22Rv1 (cell line): ENCODE data around the gene OOSP4B.

Experiments used
- ZFX ChIP-seq: fragments of 450-650 bp; IDR thresholded peaks from 2 replicates; pipeline ENCODE4 v1.6.1; 2017; ENCODE audit warnings: antibody characterized with exemption, borderline replicate concordance
- TF ChIP-seq, protein P1 (sequence below): fragments of 450-650 bp; IDR thresholded peaks from 2 replicates; pipeline ENCODE4 v1.5.1; 2017; ENCODE audit warnings: mild to moderate bottlenecking

- TF ChIP-seq, protein P1, sequence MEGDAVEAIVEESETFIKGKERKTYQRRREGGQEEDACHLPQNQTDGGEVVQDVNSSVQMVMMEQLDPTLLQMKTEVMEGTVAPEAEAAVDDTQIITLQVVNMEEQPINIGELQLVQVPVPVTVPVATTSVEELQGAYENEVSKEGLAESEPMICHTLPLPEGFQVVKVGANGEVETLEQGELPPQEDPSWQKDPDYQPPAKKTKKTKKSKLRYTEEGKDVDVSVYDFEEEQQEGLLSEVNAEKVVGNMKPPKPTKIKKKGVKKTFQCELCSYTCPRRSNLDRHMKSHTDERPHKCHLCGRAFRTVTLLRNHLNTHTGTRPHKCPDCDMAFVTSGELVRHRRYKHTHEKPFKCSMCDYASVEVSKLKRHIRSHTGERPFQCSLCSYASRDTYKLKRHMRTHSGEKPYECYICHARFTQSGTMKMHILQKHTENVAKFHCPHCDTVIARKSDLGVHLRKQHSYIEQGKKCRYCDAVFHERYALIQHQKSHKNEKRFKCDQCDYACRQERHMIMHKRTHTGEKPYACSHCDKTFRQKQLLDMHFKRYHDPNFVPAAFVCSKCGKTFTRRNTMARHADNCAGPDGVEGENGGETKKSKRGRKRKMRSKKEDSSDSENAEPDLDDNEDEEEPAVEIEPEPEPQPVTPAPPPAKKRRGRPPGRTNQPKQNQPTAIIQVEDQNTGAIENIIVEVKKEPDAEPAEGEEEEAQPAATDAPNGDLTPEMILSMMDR = no peak
- no peak for TF ChIP-seq ZFX
Measured at GRCh38 chr11:60056349-60056969, 39.5 kb downstream of the OOSP4B start, which contains the start of gene MS4A3.
